GM12865 (cell line): ENCODE measurements around the gene KIF4B.

Source experiments
- DNase-seq: peaks from one replicate; pipeline ENCODE4 v3.0.0; 2010; ENCODE audit warnings: low read depth
- H3K4me3 ChIP-seq: 2 replicates; pipeline ENCODE4 v1.5.1; 2011; ENCODE audit warnings: mild to moderate bottlenecking, low read depth, low read length, control low read depth
- TF ChIP-seq, protein P1 (sequence below): IDR thresholded peaks from 2 replicates; pipeline ENCODE4 v1.5.1; 2011; ENCODE audit warnings: low read length, control low read depth, low read depth, inconsistent platforms; ENCODE audit not compliant: insufficient read depth; ENCODE audit errors: missing control alignments

KIF4B gene

DNA sequence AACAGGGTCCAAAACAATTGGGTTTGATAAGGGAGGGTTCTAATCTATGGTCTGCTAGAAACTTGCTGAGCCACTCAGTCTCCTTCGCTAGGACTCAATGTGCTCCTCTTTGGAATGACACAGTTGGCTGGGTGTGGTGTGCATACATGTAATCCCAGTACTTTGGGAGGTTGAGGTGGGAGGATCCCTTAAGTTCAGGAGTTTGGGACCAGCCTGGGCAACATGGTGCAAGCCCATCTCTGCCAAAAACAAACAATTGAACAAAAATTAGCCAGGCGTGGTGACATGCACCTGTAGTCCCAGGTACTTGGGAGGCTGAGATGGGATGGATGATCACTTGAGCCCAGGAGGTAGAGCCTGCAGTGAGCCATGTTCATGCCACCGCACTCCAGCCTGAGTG is 2.7 kb upstream of the KIF4B start:
- no peak for DNase-seq
- TF ChIP-seq, protein P1, sequence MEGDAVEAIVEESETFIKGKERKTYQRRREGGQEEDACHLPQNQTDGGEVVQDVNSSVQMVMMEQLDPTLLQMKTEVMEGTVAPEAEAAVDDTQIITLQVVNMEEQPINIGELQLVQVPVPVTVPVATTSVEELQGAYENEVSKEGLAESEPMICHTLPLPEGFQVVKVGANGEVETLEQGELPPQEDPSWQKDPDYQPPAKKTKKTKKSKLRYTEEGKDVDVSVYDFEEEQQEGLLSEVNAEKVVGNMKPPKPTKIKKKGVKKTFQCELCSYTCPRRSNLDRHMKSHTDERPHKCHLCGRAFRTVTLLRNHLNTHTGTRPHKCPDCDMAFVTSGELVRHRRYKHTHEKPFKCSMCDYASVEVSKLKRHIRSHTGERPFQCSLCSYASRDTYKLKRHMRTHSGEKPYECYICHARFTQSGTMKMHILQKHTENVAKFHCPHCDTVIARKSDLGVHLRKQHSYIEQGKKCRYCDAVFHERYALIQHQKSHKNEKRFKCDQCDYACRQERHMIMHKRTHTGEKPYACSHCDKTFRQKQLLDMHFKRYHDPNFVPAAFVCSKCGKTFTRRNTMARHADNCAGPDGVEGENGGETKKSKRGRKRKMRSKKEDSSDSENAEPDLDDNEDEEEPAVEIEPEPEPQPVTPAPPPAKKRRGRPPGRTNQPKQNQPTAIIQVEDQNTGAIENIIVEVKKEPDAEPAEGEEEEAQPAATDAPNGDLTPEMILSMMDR: no peak
- no peak overlapping the region for H3K4me3 ChIP-seq

DNA sequence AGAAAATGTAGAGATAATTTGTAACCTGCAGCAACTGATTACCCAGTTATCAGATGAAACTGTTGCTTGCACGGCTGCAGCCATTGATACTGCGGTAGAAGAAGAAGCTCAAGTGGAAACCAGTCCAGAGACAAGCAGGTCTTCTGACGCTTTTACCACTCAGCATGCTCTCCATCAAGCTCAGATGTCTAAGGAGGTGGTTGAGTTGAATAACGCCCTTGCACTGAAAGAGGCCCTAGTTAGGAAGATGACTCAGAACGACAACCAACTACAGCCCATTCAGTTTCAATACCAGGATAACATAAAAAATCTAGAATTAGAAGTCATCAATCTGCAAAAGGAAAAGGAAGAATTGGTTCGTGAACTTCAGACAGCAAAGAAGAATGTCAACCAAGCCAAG is 1.7 kb downstream of the KIF4B start:
- TF ChIP-seq, protein P1: no peak
- DNase-seq: peak; percentile 43
- H3K4me3 ChIP-seq: no peak overlapping the region

DNA sequence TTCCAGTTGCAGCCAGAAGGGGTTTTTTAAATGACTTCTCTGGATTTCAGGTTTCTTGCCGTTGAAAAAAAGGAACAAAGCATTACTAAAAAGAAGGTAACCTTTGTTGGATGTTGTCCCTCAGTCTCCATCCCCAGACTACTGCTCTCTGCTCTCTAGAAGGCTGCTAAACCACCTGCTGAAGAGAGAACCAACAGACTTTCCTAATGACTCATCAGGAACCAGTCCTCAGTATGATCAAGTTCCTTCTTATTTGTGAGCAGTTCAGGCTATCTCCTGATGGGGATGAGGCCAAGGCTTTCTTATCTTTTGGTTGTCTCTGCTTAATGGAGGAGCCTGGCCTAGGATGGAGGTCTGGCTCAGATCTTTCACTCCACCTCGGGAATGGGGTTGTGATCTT is 4.1 kb downstream of the KIF4B start:
- H3K4me3 ChIP-seq: no peak overlapping the region
- DNase-seq: peak; percentile 60
- TF ChIP-seq, protein P1: no peak

DNA sequence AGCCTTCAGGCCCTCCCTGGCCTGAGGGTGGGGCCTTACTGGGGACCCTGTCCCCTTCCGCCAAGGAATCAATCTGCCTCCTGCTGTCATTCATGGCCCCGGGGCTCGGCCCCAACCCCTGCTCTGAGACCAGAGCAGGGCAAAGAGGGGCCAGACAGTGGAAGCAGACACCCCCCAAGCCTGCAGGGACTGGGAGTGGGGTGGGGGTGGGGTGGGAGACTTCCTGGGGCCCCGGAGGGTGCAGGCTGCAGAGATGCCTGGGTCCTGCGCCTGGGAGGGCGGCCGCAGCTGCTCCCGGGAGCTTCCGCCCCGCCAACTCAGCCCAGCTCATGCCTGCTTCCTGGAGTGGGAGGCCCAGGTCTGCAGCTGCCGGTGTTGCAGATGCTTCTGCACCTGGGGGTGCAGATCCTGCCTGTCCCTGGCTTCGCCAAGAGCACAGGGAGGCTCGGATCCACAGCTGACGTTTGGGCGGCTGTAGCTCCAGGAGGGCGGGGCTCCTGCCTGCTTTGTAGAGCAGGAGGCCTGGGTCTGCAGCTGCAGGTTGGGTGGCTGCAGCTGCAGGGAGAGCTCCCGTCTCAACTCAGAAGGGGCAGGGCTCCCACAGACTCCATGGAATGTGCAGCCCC is 6.2 kb downstream of the KIF4B start:
- DNase-seq: no peak
- no peak overlapping the region for H3K4me3 ChIP-seq
- TF ChIP-seq, protein P1: no peak

DNA sequence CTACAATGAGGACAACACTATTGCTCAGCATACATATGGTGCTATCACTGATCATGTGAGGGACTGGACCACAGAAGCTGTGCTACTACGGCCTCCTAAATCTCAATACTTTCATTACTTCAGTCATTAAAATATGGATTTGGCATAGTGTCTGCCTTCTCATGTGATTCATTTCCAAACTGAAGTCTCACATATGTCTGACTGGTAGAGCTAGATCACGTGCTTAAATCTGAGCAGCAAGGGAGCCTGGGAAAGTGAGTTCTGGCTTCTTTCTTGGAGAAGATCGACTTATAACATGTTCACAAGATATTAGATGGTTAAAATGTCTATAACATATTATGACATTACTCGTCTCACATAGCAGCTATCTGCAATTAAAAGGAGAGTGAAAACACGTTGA is 8.3 kb downstream of the KIF4B start:
- no peak overlapping the region for H3K4me3 ChIP-seq
- peak; percentile 19 for DNase-seq
- TF ChIP-seq, protein P1: no peak

DNA sequence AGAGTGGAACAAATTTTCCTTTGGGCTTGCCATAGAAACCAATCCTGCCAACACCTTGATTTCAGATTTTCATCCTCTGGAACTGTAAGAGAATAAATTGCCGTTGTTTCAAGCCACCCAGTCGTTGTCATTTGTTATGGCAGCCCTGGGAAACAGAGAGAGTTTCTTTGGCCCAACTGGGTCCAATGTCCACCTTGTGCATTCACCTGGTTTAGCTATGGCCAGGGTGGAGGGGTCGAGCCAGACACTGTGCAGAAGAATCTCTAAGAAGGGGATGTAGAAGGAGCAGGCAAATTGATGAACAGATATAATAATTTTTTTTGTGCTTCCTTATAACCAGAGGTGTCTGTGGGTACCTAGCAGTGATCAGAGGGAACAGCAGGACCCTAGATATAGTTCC is 9.8 kb downstream of the KIF4B start:
- TF ChIP-seq, protein P1: no peak
- DNase-seq: no peak
- no peak overlapping the region for H3K4me3 ChIP-seq

DNA sequence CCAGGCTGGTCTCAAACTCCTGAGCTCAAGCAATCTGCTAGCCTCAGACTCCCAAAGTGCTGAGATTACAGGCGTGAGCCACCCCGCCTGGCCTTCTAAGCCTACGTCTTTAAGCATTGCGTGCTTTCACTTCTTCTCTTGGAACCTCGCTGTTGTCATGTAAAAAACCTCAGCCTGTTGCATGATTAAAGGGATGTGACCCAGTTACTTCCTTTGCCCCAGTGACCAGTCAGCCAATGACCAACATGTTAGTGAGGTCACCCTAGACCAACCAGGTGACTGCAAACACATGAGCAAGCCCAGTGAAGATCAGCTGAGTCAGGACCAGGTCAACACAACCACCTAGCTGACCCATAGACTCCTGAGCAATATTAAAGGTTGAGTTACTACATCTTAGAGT is 10.5 kb downstream of the KIF4B start:
- DNase-seq: peak; percentile 68
- TF ChIP-seq, protein P1: no peak
- H3K4me3 ChIP-seq: no peak overlapping the region
